OCI-LY3 (cell line): ENCODE results near the gene RPAP3.
"Not testable (repeated sequence)": the region's sequence is repeated elsewhere in the genome, so short reads cannot be mapped to it uniquely, and the experiment has no call there.

Experiments
- H2AFZ ChIP-seq: fragments of 200-600, 300-600 bp; shearing (Covaris generic); 2 replicates; pipeline ENCODE4 v1.6.0; 2014; ENCODE audit warnings: antibody characterized with exemption, low read depth, low read length
- H3K27ac ChIP-seq: fragments of 200-600, 300-600 bp; sonication (generic); 2 replicates; pipeline ENCODE4 v1.5.1; 2014; ENCODE audit warnings: mild to moderate bottlenecking, low read length, moderate library complexity, mixed read lengths
- H3K27me3 ChIP-seq: fragments of 200-600, 300-600 bp; sonication (generic); 2 replicates; pipeline ENCODE4 v1.6.1; 2014; ENCODE audit warnings: low read depth, low read length, mixed read lengths
- H3K36me3 ChIP-seq: fragments of 200-600, 300-600 bp; sonication (generic); replicated peaks from 2 replicates; pipeline ENCODE3; 2014; ENCODE audit warnings: low read depth, low read length, mixed read lengths
- H3K4me1 ChIP-seq: fragments of 300-600, 200-600 bp; sonication (generic); 2 replicates; pipeline ENCODE4 v1.6.1; 2014; ENCODE audit warnings: low read length, mixed read lengths
- H3K4me2 ChIP-seq: fragments of 200-600, 300-600 bp; sonication (generic); 2 replicates; pipeline ENCODE4 v1.6.1; 2014; ENCODE audit warnings: low read length, mixed read lengths
- H3K4me3 ChIP-seq: fragments of 300-600, 200-600 bp; sonication (generic); 2 replicates; pipeline ENCODE4 v1.5.1; 2014; ENCODE audit warnings: antibody characterized with exemption, mild to moderate bottlenecking, low read length, moderate library complexity
- H3K79me2 ChIP-seq: fragments of 300-600, 200-600 bp; shearing (Covaris generic); 2 replicates; pipeline ENCODE4 v1.6.1; 2014; ENCODE audit warnings: mild to moderate bottlenecking, low read length, mixed read lengths
- H3K9ac ChIP-seq: fragments of 300-600, 200-600 bp; shearing (Covaris generic); 2 replicates; pipeline ENCODE4 v1.6.0; 2014; ENCODE audit warnings: mild to moderate bottlenecking, low read length, moderate library complexity
- H3K9me3 ChIP-seq: fragments of 200-600, 300-600 bp; shearing (Covaris generic); 2 replicates; pipeline ENCODE4 v1.6.1; 2014; ENCODE audit warnings: low read length, mixed read lengths; ENCODE audit not compliant: insufficient read depth
- H4K20me1 ChIP-seq: fragments of 200-600, 300-600 bp; sonication (generic); 2 replicates; pipeline ENCODE4 v1.6.1; 2016; ENCODE audit warnings: low read length, mixed read lengths; ENCODE audit not compliant: insufficient read depth
- CTCF ChIP-seq: fragments of 200-600, 300-600 bp; sonication (generic); IDR thresholded peaks from 2 replicates; pipeline ENCODE4 v1.5.1; 2014; ENCODE audit warnings: antibody characterized with exemption, low read length, low read depth
- EZH2phosphoT487 ChIP-seq: fragments of 200-600 bp; shearing (Covaris generic); IDR thresholded peaks from 2 replicates; pipeline ENCODE4 v1.6.1; 2018; ENCODE audit warnings: antibody characterized with exemption, mixed run types, low read depth

RPAP3 gene

GRCh38 chr12:47687636-47688035 lies 18.2 kb downstream of the RPAP3 start:
- Histone ChIP-seq H3K27me3 (no peaks in the 10 kb centered on the region), H3K79me2 (no peaks in the 10 kb centered on the region), H3K36me3 (peaks cover 42% of the 10 kb centered on the region), H3K9ac (no peak overlapping the region), H3K9me3 (no peaks in the 10 kb centered on the region), H3K27ac (no peak overlapping the region), H2AFZ (no peak overlapping the region), H3K4me1 (no peaks in the 10 kb centered on the region), H3K4me3 (no peak overlapping the region), H4K20me1 (no peaks in the 10 kb centered on the region), H3K4me2 (no peak overlapping the region)
- TF ChIP-seq EZH2phosphoT487 (no peak), CTCF (no peak)

- Histone ChIP-seq H4K20me1 (no peaks in the 10 kb centered on the region), H3K4me2 (no peak overlapping the region), H2AFZ (no peak overlapping the region), H3K79me2 (no peaks in the 10 kb centered on the region), H3K9me3 (no peaks in the 10 kb centered on the region), H3K27ac (no peak overlapping the region), H3K9ac (no peak overlapping the region), H3K27me3 (no peaks in the 10 kb centered on the region), H3K4me3 (no peak overlapping the region), H3K36me3 (peaks cover 37% of the 10 kb centered on the region), H3K4me1 (peaks cover 3% of the 10 kb centered on the region; the same call in 1 of the 2 replicates)
- TF ChIP-seq EZH2phosphoT487 (no peak), CTCF (peak; percentile 71)
Measured at GRCh38 chr12:47686645-47687240, 19.1 kb downstream of the RPAP3 start.

GRCh38 chr12:47679785-47680184 lies 26.0 kb downstream of the RPAP3 start:
- no peaks in the 10 kb centered on the region for H3K9me3 ChIP-seq
- H3K4me3 ChIP-seq, result no peak overlapping the region
- H4K20me1 ChIP-seq, result no peaks in the 10 kb centered on the region
- peaks cover 28% of the 10 kb centered on the region for H3K36me3 ChIP-seq
- H3K27me3 ChIP-seq, result no peaks in the 10 kb centered on the region
- peaks cover 3% of the 10 kb centered on the region; the same call in 1 of the 2 replicates for H3K4me1 ChIP-seq
- no peak overlapping the region for H2AFZ ChIP-seq
- H3K9ac ChIP-seq, result no peak overlapping the region
- H3K4me2 ChIP-seq, result no peak overlapping the region
- H3K27ac ChIP-seq, result no peak overlapping the region
- no peaks in the 10 kb centered on the region for H3K79me2 ChIP-seq
- no peak for TF ChIP-seq EZH2phosphoT487
- TF ChIP-seq CTCF, result no peak

- no peaks in the 10 kb centered on the region for H3K79me2 ChIP-seq
- peaks cover 35% of the 10 kb centered on the region for H3K36me3 ChIP-seq
Measured at GRCh38 chr12:47672068-47672467, 33.8 kb downstream of the RPAP3 start.

GRCh38 chr12:47667935-47668334 lies 37.9 kb downstream of the RPAP3 start:
- not testable (repeated sequence) for H4K20me1 ChIP-seq, H3K4me3 ChIP-seq, H3K4me2 ChIP-seq, H3K9me3 ChIP-seq, H3K27me3 ChIP-seq, H2AFZ ChIP-seq, H3K79me2 ChIP-seq, H3K9ac ChIP-seq, H3K27ac ChIP-seq
- Histone ChIP-seq H3K4me1 (peaks cover 12% of the 10 kb centered on the region), H3K36me3 (peaks cover 57% of the 10 kb centered on the region)

More at GRCh38 chr12:47672068-47672467, 33.8 kb downstream of the RPAP3 start:
- Histone ChIP-seq H3K9ac (no peak overlapping the region), H2AFZ (no peak overlapping the region), H3K4me2 (no peak overlapping the region), H3K4me1 (peaks cover 10% of the 10 kb centered on the region), H3K4me3 (no peak overlapping the region), H3K9me3 (no peaks in the 10 kb centered on the region), H3K27ac (no peak overlapping the region), H4K20me1 (0 out of 2 replicates have a peak, but pooled peaks cover 3% of the 10 kb centered on the region), H3K27me3 (no peaks in the 10 kb centered on the region)
- no peak for TF ChIP-seq EZH2phosphoT487
- no peak for TF ChIP-seq CTCF
